GDM1 (cell line): Measurements from ENCODE around the gene EIF2B2.
A peak's percentile ranks its signal among the peaks of the same experiment; 100 is the strongest.

ENCODE experiments used
- DNase-seq: peaks from one replicate; lab custom pipeline; 2025; lab: John Stamatoyannopoulos, UW

The EIF2B2 gene

GRCh38 chr14:75002392-75003249, at the start of gene EIF2B2:
EIF2B2 (plus strand) TSS chr14:75002921; CDS start chr14:75002991, 70 bp downstream.
- DNase-seq = peak; percentile 95

- no peak for DNase-seq
These were observed 49.0 kb upstream of the EIF2B2 start for GRCh38 chr14:74953686-74954085.

- no peak for DNase-seq
These were observed 48.3 kb upstream of the EIF2B2 start for GRCh38 chr14:74954232-74954946.

- DNase-seq = no peak
These were observed 47.8 kb upstream of the EIF2B2 start for GRCh38 chr14:74954947-74955228.

- DNase-seq = no peak
These were observed 47.3 kb upstream of the EIF2B2 start, which contains the start of gene PGF for GRCh38 chr14:74955229-74956026. PGF (minus strand) TSS chr14:74955597; CDS start chr14:74955242, 355 bp downstream.

GRCh38 chr14:74956027-74956279, 46.8 kb upstream of the EIF2B2 start:
- DNase-seq = no peak

- DNase-seq = no peak
These were observed 46.2 kb upstream of the EIF2B2 start for GRCh38 chr14:74956280-74957072.

- no peak for DNase-seq
These were observed 43.0 kb upstream of the EIF2B2 start for GRCh38 chr14:74959596-74960180.

GRCh38 chr14:74960736-74961135, 42.0 kb upstream of the EIF2B2 start:
- DNase-seq = no peak

- DNase-seq = no peak
These were observed 41.3 kb upstream of the EIF2B2 start for GRCh38 chr14:74961238-74961911.

GRCh38 chr14:74962046-74962445, 40.7 kb upstream of the EIF2B2 start:
- DNase-seq = no peak

GRCh38 chr14:74962493-74962892, 40.2 kb upstream of the EIF2B2 start:
- peak; percentile 32 for DNase-seq

GRCh38 chr14:74963178-74963704, 39.5 kb upstream of the EIF2B2 start:
- DNase-seq = no peak

GRCh38 chr14:74963705-74964271, 38.9 kb upstream of the EIF2B2 start:
- no peak for DNase-seq

- DNase-seq = no peak
These were observed 37.8 kb upstream of the EIF2B2 start for GRCh38 chr14:74964787-74965485.

GRCh38 chr14:74965486-74966153, 37.1 kb upstream of the EIF2B2 start:
- DNase-seq = no peak

GRCh38 chr14:74968811-74969210, 33.9 kb upstream of the EIF2B2 start:
- no peak for DNase-seq

GRCh38 chr14:74973003-74973653, 29.6 kb upstream of the EIF2B2 start:
- DNase-seq = peak; percentile 58

GRCh38 chr14:74973905-74974363, 28.8 kb upstream of the EIF2B2 start:
- no peak for DNase-seq
